OCI-LY3 (cell line): Measurements from ENCODE around the gene SEC24D.
"Not testable (repeated sequence)": the region's sequence is repeated elsewhere in the genome, so short reads cannot be mapped to it uniquely, and the experiment has no call there.

Experiments
- H2AFZ ChIP-seq: fragments of 200-600, 300-600 bp; shearing (Covaris generic); 2 replicates; pipeline ENCODE4 v1.6.0; 2014; ENCODE audit warnings: antibody characterized with exemption, low read depth, low read length
- H3K27ac ChIP-seq: fragments of 200-600, 300-600 bp; sonication (generic); 2 replicates; pipeline ENCODE4 v1.5.1; 2014; ENCODE audit warnings: mild to moderate bottlenecking, low read length, moderate library complexity, mixed read lengths
- H3K27me3 ChIP-seq: fragments of 200-600, 300-600 bp; sonication (generic); 2 replicates; pipeline ENCODE4 v1.6.1; 2014; ENCODE audit warnings: low read depth, low read length, mixed read lengths
- H3K36me3 ChIP-seq: fragments of 200-600, 300-600 bp; sonication (generic); replicated peaks from 2 replicates; pipeline ENCODE3; 2014; ENCODE audit warnings: low read depth, low read length, mixed read lengths
- H3K4me1 ChIP-seq: fragments of 300-600, 200-600 bp; sonication (generic); 2 replicates; pipeline ENCODE4 v1.6.1; 2014; ENCODE audit warnings: low read length, mixed read lengths
- H3K4me2 ChIP-seq: fragments of 200-600, 300-600 bp; sonication (generic); 2 replicates; pipeline ENCODE4 v1.6.1; 2014; ENCODE audit warnings: low read length, mixed read lengths
- H3K4me3 ChIP-seq: fragments of 300-600, 200-600 bp; sonication (generic); 2 replicates; pipeline ENCODE4 v1.5.1; 2014; ENCODE audit warnings: antibody characterized with exemption, mild to moderate bottlenecking, low read length, moderate library complexity
- H3K79me2 ChIP-seq: fragments of 300-600, 200-600 bp; shearing (Covaris generic); 2 replicates; pipeline ENCODE4 v1.6.1; 2014; ENCODE audit warnings: mild to moderate bottlenecking, low read length, mixed read lengths
- H3K9ac ChIP-seq: fragments of 300-600, 200-600 bp; shearing (Covaris generic); 2 replicates; pipeline ENCODE4 v1.6.0; 2014; ENCODE audit warnings: mild to moderate bottlenecking, low read length, moderate library complexity
- H3K9me3 ChIP-seq: fragments of 200-600, 300-600 bp; shearing (Covaris generic); 2 replicates; pipeline ENCODE4 v1.6.1; 2014; ENCODE audit warnings: low read length, mixed read lengths; ENCODE audit not compliant: insufficient read depth
- H4K20me1 ChIP-seq: fragments of 200-600, 300-600 bp; sonication (generic); 2 replicates; pipeline ENCODE4 v1.6.1; 2016; ENCODE audit warnings: low read length, mixed read lengths; ENCODE audit not compliant: insufficient read depth
- CTCF ChIP-seq: fragments of 200-600, 300-600 bp; sonication (generic); IDR thresholded peaks from 2 replicates; pipeline ENCODE4 v1.5.1; 2014; ENCODE audit warnings: antibody characterized with exemption, low read length, low read depth
- EZH2phosphoT487 ChIP-seq: fragments of 200-600 bp; shearing (Covaris generic); IDR thresholded peaks from 2 replicates; pipeline ENCODE4 v1.6.1; 2018; ENCODE audit warnings: antibody characterized with exemption, mixed run types, low read depth

SEC24D gene

GRCh38 chr4:118776955-118777640 lies 58.8 kb downstream of the SEC24D start:
- H3K9ac ChIP-seq, H3K4me2 ChIP-seq, H3K4me1 ChIP-seq, H2AFZ ChIP-seq, H3K27me3 ChIP-seq, H3K79me2 ChIP-seq, H3K4me3 ChIP-seq, H3K36me3 ChIP-seq, H4K20me1 ChIP-seq, H3K9me3 ChIP-seq, H3K27ac ChIP-seq: not testable (repeated sequence)

- Histone ChIP-seq H2AFZ (no peak overlapping the region), H3K79me2 (no peaks in the 10 kb centered on the region), H3K4me2 (no peak overlapping the region), H3K9ac (no peak overlapping the region), H3K27me3 (no peaks in the 10 kb centered on the region), H3K4me1 (no peaks in the 10 kb centered on the region), H4K20me1 (peaks cover 9% of the 10 kb centered on the region; the same call in 1 of the 2 replicates), H3K4me3 (no peak overlapping the region), H3K9me3 (no peaks in the 10 kb centered on the region), H3K36me3 (no peaks in the 10 kb centered on the region), H3K27ac (no peak overlapping the region)
- TF ChIP-seq CTCF (no peak), EZH2phosphoT487 (no peak)
Measured at GRCh38 chr4:118776157-118776954, 59.6 kb downstream of the SEC24D start.

- Histone ChIP-seq H3K9ac (no peak overlapping the region), H3K36me3 (no peaks in the 10 kb centered on the region), H3K27ac (no peak overlapping the region), H4K20me1 (peaks cover 9% of the 10 kb centered on the region; the same call in 1 of the 2 replicates), H3K27me3 (no peaks in the 10 kb centered on the region), H3K79me2 (no peaks in the 10 kb centered on the region), H3K9me3 (no peaks in the 10 kb centered on the region), H3K4me2 (no peak overlapping the region), H3K4me1 (no peaks in the 10 kb centered on the region), H2AFZ (no peak overlapping the region), H3K4me3 (no peak overlapping the region)
- TF ChIP-seq EZH2phosphoT487 (no peak), CTCF (no peak)
Measured at GRCh38 chr4:118775405-118775804, 60.5 kb downstream of the SEC24D start.

DNA sequence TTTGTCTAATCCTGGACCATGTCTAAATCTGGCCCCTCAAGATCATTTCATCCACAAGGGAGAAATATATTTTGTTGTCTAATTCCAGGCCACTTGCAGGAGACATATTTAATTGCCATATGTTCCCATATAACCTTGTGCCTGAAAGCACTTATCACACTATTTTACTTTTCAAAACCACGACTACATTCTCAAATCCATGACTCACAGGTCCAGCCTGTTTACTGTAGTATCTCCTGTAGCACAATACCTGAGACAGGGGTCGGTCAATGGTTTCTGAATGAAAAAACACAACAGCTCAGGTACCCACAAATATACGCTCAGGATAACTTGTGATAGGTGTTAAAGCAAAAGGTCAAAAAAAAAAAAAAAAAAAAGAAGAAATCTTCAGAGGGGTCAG lies 60.9 kb downstream of the SEC24D start:
- peaks cover 9% of the 10 kb centered on the region; the same call in 1 of the 2 replicates for H4K20me1 ChIP-seq
- H3K4me2 ChIP-seq, result no peak overlapping the region
- no peaks in the 10 kb centered on the region for H3K79me2 ChIP-seq
- H3K27ac ChIP-seq, result no peak overlapping the region
- no peak overlapping the region for H3K4me3 ChIP-seq
- H2AFZ ChIP-seq, result no peak overlapping the region
- no peaks in the 10 kb centered on the region for H3K4me1 ChIP-seq
- no peak for TF ChIP-seq CTCF
- TF ChIP-seq EZH2phosphoT487, result no peak
- H3K36me3 ChIP-seq, result no peaks in the 10 kb centered on the region
- no peaks in the 10 kb centered on the region for H3K9me3 ChIP-seq
- no peaks in the 10 kb centered on the region for H3K27me3 ChIP-seq
- H3K9ac ChIP-seq, result no peak overlapping the region
